HepG2 (cell line): ENCODE data around the gene ZNF132. TPM values are rescaled to one million over a fixed set of nuclear protein-coding genes. Genes with fewer than 3 reads are reported as not detected.

Experiments used
- ATRX ChIP-seq: sonication (generic); formaldehyde crosslinking; IDR thresholded peaks from 2 replicates; pipeline ENCODE4 v1.4.0; 2020; ENCODE audit warnings: missing genetic modification reagents, borderline replicate concordance
- BATF2 ChIP-seq: sonication (generic); formaldehyde crosslinking; IDR thresholded peaks from 2 replicates; pipeline ENCODE4 v1.8.0; 2022; ENCODE audit warnings: mild to moderate bottlenecking, missing genetic modification reagents, moderate library complexity
- BCL6 ChIP-seq: IDR thresholded peaks from 2 replicates; pipeline ENCODE4 v1.6.1; 2016; ENCODE audit warnings: missing genetic modification reagents, missing compliant biosample characterization
- E2F5 ChIP-seq: sonication (generic); formaldehyde crosslinking; conservative IDR thresholded peaks from 2 replicates; pipeline ENCODE4 v1.4.0; 2020; ENCODE audit warnings: missing genetic modification reagents
- IKZF4 ChIP-seq: sonication (generic); formaldehyde crosslinking; IDR thresholded peaks from 2 replicates; pipeline ENCODE4 v1.5.1; 2020; ENCODE audit warnings: borderline replicate concordance, mild to moderate bottlenecking, low read depth, missing genetic modification reagents; ENCODE audit errors: not compliant biosample characterization
- IRF2 ChIP-seq: IDR thresholded peaks from 2 replicates; pipeline ENCODE4 v1.6.1; 2018; ENCODE audit warnings: missing genetic modification reagents, missing compliant biosample characterization
- MAFK ChIP-seq, 2 experiments: IDR thresholded peaks in 1 of 2; conservative IDR thresholded peaks in 1 of 2; 2 replicates each; pipeline ENCODE4 v1.6.1; 2011; ENCODE audit warnings: improper control_type of control experiment in 2 of 2, low read length in 2 of 2
- MAX ChIP-seq: IDR thresholded peaks from 2 replicates; pipeline ENCODE4 v1.6.1; 2012; ENCODE audit warnings: inconsistent platforms
- MLX ChIP-seq: IDR thresholded peaks from 2 replicates; pipeline ENCODE4 v1.6.1; 2016
- NCOA2 ChIP-seq: sonication (generic); formaldehyde crosslinking; IDR thresholded peaks from 2 replicates; pipeline ENCODE4 v1.8.0; 2022; ENCODE audit warnings: inconsistent platforms
- NCOA5 ChIP-seq: sonication (generic); formaldehyde crosslinking; IDR thresholded peaks from 2 replicates; pipeline ENCODE4 v1.4.0; 2020; ENCODE audit warnings: missing genetic modification reagents
- NFE2L2 ChIP-seq: fragments of 150-350 bp; IDR thresholded peaks from 2 replicates; pipeline ENCODE4 v1.6.1; 2014; ENCODE audit warnings: low read length
- PAX8 ChIP-seq: sonication (generic); formaldehyde crosslinking; IDR thresholded peaks from 2 replicates; pipeline ENCODE4 v1.8.0; 2022; ENCODE audit warnings: mild to moderate bottlenecking, missing genetic modification reagents, borderline replicate concordance
- TBP ChIP-seq: sonication (generic); formaldehyde crosslinking; IDR thresholded peaks from 2 replicates; pipeline ENCODE4 v1.5.0; 2020; ENCODE audit warnings: missing genetic modification reagents
- TCF7L2 ChIP-seq: IDR thresholded peaks from 2 replicates; pipeline ENCODE4 v1.6.1; 2011; ENCODE audit warnings: mild to moderate bottlenecking, low read depth, low read length, moderate library complexity
- ZBTB38 ChIP-seq: sonication (generic); formaldehyde crosslinking; IDR thresholded peaks from 2 replicates; pipeline ENCODE4 v1.5.1; 2020; ENCODE audit warnings: mild to moderate bottlenecking, missing genetic modification reagents
- ZFP1 ChIP-seq: IDR thresholded peaks from 2 replicates; pipeline ENCODE4 v1.6.1; 2016
- ZHX2 ChIP-seq, 2 experiments: sonication (generic) in 1 of 2; formaldehyde crosslinking in 1 of 2; IDR thresholded peaks; 2 replicates each; pipeline versions ENCODE4 v1.6.1 to v1.9.0; 2014 to 2022; ENCODE audit warnings: antibody characterized with exemption in 1 of 2, borderline replicate concordance in 1 of 2, inconsistent platforms in 1 of 2, low read depth in 1 of 2, missing genetic modification reagents in 1 of 2
- ZNF253 ChIP-seq: sonication (generic); formaldehyde crosslinking; IDR thresholded peaks from 2 replicates; pipeline ENCODE4 v1.8.0; 2022; ENCODE audit warnings: mild to moderate bottlenecking, missing genetic modification reagents, borderline replicate concordance
- ZNF549 ChIP-seq: sonication (generic); formaldehyde crosslinking; IDR thresholded peaks from 2 replicates; pipeline ENCODE4 v1.5.0; 2020; ENCODE audit warnings: missing genetic modification reagents
- ZNF569 ChIP-seq: sonication (generic); formaldehyde crosslinking; IDR thresholded peaks from 2 replicates; pipeline ENCODE4 v1.5.0; 2020; ENCODE audit warnings: mild to moderate bottlenecking, missing genetic modification reagents, moderate library complexity, borderline replicate concordance
- ZSCAN30 ChIP-seq: sonication (generic); formaldehyde crosslinking; IDR thresholded peaks from 2 replicates; pipeline ENCODE4 v1.5.0; 2020; ENCODE audit warnings: mild to moderate bottlenecking, missing genetic modification reagents
- polyA plus RNA-seq, 8 experiments: library from polyadenylated mRNA; depleted of rRNA in 3 of 8; stranded (reverse) in 7 of 8; unstranded in 1 of 8; fragments of >200 nt; fragmentation: Illumina TruSeq in 4 of 8; extraction: Trizol in 4 of 8; gene quantifications; 2 replicates each; pipeline versions ENCODE4 v1.2.1 to v1.2.3, GENCODE V29; 2011 to 2016; ENCODE audit warnings: low read depth in 4 of 8, missing spikeins in 1 of 8, mixed read lengths in 1 of 8; ENCODE audit not compliant: insufficient read depth in 1 of 8
- total RNA-seq, 5 experiments: library from RNA; depleted of rRNA; stranded (reverse); fragments of >200 nt; fragmentation: Illumina TruSeq; extraction: Trizol; gene quantifications; 2 replicates each; pipeline ENCODE4 v1.2.3, GENCODE V29; 2016; ENCODE audit warnings: low read depth in 1 of 5

The ZNF132 gene
- total and polyA plus RNA-seq, 2 of the 13 experiments (the other 11 are each of a cell fraction or from before 2014, with no cell fraction given): not detected

GRCh38 chr19:58475714-58476497, 36.0 kb upstream of the ZNF132 start, which contains the start of gene ZNF446 (continued):
- TF ChIP-seq ZHX2 (IDR thresholded peaks at IDR 0.05; ENCODE audit: low read depth) (no peak), ZHX2 (CRISPR knock-in tag; IDR thresholded peaks at IDR 0.05; ENCODE audit: borderline replicate concordance) (peak; percentile 53; the same call in 1 of the 2 replicates), TBP (no peak), BCL6 (CRISPR knock-in tag) (no peak), IRF2 (peak; percentile 66; the same call in 1 of the 2 replicates), ZNF549 (CRISPR knock-in tag) (no peak), ZSCAN30 (CRISPR knock-in tag) (no peak), NFE2L2 (no peak), MAX (no peak; the same call in 1 of the 2 replicates), BATF2 (CRISPR knock-in tag) (no peak), ZNF253 (no peak), MLX (CRISPR knock-in tag) (no peak), NCOA2 (CRISPR knock-in tag) (no peak), ZNF569 (CRISPR knock-in tag) (no peak), NCOA5 (CRISPR knock-in tag) (peak; percentile 94; the same call in 1 of the 2 replicates), ATRX (CRISPR knock-in tag) (no peak), E2F5 (CRISPR knock-in tag) (no peak), IKZF4 (CRISPR knock-in tag) (peak; percentile 63), PAX8 (no peak), ZFP1 (CRISPR knock-in tag) (peak; percentile 32; the same call in 1 of the 2 replicates), MAFK (conservative IDR thresholded peaks at IDR 0.05 in 1 of 2, IDR thresholded peaks at IDR 0.05 in 1 of 2; ENCODE audit: low read length in 2 of 2) (no peak), TCF7L2 (no peak), ZBTB38 (CRISPR knock-in tag) (peak; percentile 50; the same call in 1 of the 2 replicates)
